Heart left ventricle (tissue), 16 donors: Measurements from ENCODE around the gene FAM20C. TPM values are rescaled to one million over a fixed set of nuclear protein-coding genes. Genes with fewer than 3 reads are reported as not detected.

Experiments
- ATAC-seq, 4 donors: fragments of 200-7000 bp; cut with Tn5 transposase; one replicate each; pipeline ENCODE4 v1.9.1; 2020 to 2022; ENCODE audit warnings: moderate library complexity in 4 of 4, mild to moderate bottlenecking in 3 of 4, moderate number of reproducible peaks in 1 of 4
- DNase-seq, 5 donors: peaks; one replicate each; pipeline ENCODE4 v3.0.0-alpha.2; 2020
- H3K27ac ChIP-seq, 12 donors: fragments of 200-600 bp; sonication (generic) in 4 of 12; one replicate each; pipeline versions ENCODE4 v1.5.0 to v1.8.0; 2016 to 2022; ENCODE audit warnings: mild to moderate bottlenecking in 2 of 12
- H3K27me3 ChIP-seq, 9 donors: fragments of 200-600 bp; sonication (generic) in 2 of 9; one replicate each; pipeline versions ENCODE4 v1.5.1 to v1.8.0; 2016 to 2022; ENCODE audit warnings: mild to moderate bottlenecking in 3 of 9
- H3K36me3 ChIP-seq, 9 donors: fragments of 200-600 bp; sonication (generic) in 2 of 9; one replicate each; pipeline versions ENCODE4 v1.5.0 to v1.8.0; 2018 to 2022; ENCODE audit warnings: mild to moderate bottlenecking in 2 of 9
- H3K4me1 ChIP-seq, 12 donors: fragments of 200-600 bp; sonication (generic) in 4 of 12; one replicate each; pipeline versions ENCODE4 v1.5.0 to v1.8.0; 2016 to 2022; ENCODE audit warnings: mild to moderate bottlenecking in 3 of 12
- H3K4me3 ChIP-seq, 12 donors: fragments of 200-600 bp; sonication (generic) in 4 of 12; one replicate each; pipeline versions ENCODE4 v1.5.0 to v1.8.0; 2017 to 2022; ENCODE audit warnings: mild to moderate bottlenecking in 9 of 12, moderate library complexity in 4 of 12
- H3K9me3 ChIP-seq, 12 donors: fragments of 200-600 bp; sonication (generic) in 4 of 12; one replicate each; pipeline versions ENCODE4 v1.5.0 to v1.8.0; 2016 to 2022; ENCODE audit warnings: mild to moderate bottlenecking in 1 of 12
- CTCF ChIP-seq, 12 donors: fragments of 200-600 bp; sonication (generic) in 4 of 12; IDR thresholded peaks; one replicate each; pipeline versions ENCODE4 v1.5.0 to v1.8.0; 2018 to 2022; ENCODE audit warnings: antibody characterized with exemption in 12 of 12, mild to moderate bottlenecking in 5 of 12
- POLR2A ChIP-seq, 2 donors: fragments of 450-650 bp; IDR thresholded peaks; one replicate each; pipeline ENCODE4 v1.6.1; 2017; ENCODE audit warnings: antibody characterized with exemption in 2 of 2, mild to moderate bottlenecking in 2 of 2, moderate library complexity in 2 of 2
- WGBS, 4 donors: extraction: QIAGEN DNeasy Blood & Tissue Kit in 2 of 4; methylation state at CpG; one replicate each; pipeline versions ENCODE4 v1.1.5 to v1.1.7; 2013 to 2018; 5-methylcytosine and 5-hydroxymethylcytosine counted together
- intact Hi-C, 10 donors: fragments of 100-400 bp; cut with DNase I; formaldehyde crosslinking; loops; one replicate each; pipeline versions ENCODE4 v1.11.1 to v1.14.2; 2022
- polyA plus RNA-seq, 2 donors: library from polyadenylated mRNA; stranded (reverse); fragments of 200-250 nt; gene quantifications; one replicate each; pipeline ENCODE4 v1.2.3, GENCODE V29; 2013
- total RNA-seq, 9 donors: library from RNA; depleted of rRNA in 2 of 9; stranded (reverse); fragments of >200 nt in 2 of 9; fragmentation: NEBNext Ultra II Directional in 3 of 9; extraction: Animal tissue kit (Norgen Biotek cat#: 25700) in 3 of 9; gene quantifications; one replicate each; pipeline versions ENCODE4 v1.1.0 to v1.2.4, GENCODE V29; 2016 to 2023
- donor health status: ischemic (EF 13 %, LVEDD 7.1; RV severe dilation, severe dysfunction).
- donor health status: healthy with polysubstance abuse.
- donor health status: DM: no; HTN: yes; CAD: no.
- donor health status: DM: no; HTN: no; CAD: no.
- donor health status: ischemic (EF 25% LVEDD 6.9; RV normal size, moderate dysfunction).
- donor health status: ischemic (EF 25% LVEDD 5.7; RV mildly dilated, moderate dysfunction).
- donor health status: healthy.
- donor health status: DM: yes; HTN: yes; CAD: no.
- donor health status: ischemic (EF 35%, LVEDD 5.7; RV mildly dilated, moderate dysfunction).
- donor health status: nonischemic (EF 11% LVEDD 7.7; RV severe dilation, severe dysfunction).
- donor health status: DM: yes; HTN: yes; CAD: no.
- donor health status: PGD.
- donor health status: ischemic (EF 29% LVEDD 5.4; RV normal size, mild dysfunction).
- donor health status: nonischemic (EF 23%, LVEDD 6.1; RV moderate dilation, normal function).

FAM20C gene
- total and polyA plus RNA-seq, 11 donors, result 11.1 to 52.0 (median 21.0) TPM

DNA sequence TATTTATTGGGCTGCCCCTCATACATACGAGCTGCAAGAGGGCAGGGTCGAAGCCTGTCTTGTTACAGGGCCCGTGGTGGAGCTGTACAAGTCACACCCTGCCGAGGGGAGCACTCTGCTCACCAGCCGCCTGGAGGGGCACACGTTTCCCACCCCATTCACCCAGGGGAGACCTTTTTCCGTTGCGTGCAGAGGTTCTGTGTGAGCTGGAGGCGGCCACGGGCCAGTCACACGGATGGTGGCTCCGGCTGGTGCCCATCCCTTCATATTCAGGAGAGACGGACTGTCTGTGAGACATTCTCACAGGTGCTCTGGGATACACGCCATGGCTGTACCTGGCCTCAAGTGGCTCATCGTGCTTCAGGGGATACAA, 47.9 kb upstream of the FAM20C start:
- DNase-seq, result peak in 1 of 5 donors; percentile 14

DNA sequence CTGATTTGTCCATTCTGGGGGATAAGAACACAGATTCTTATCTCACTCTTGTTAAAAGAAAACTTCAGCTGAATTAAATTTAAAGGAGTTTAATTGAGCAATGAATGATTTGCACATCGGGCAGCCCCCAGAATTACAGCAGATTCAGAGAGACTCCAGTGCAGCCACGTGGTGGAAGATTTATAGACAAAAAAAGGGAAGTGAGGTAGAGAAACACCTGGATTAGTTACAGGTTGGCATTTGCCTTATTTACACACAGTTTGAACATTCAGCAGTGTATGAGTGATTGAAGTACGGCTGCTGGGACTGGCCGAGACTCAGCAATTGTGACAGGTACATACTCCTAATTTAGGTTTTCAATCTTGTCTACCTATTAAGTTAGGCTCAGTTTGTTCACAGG, 46.5 kb upstream of the FAM20C start:
- Histone ChIP-seq H3K9me3 (no peaks in the 10 kb centered on the region), H3K4me1 (peaks cover 0 to 37% (median 21%) of the 10 kb centered on the region in 12 donors), H3K4me3 (no peak overlapping the region), H3K27ac (no peak overlapping the region), H3K36me3 (no peaks in the 10 kb centered on the region), H3K27me3 (no peaks in the 10 kb centered on the region)
- no peak for TF ChIP-seq POLR2A (IDR thresholded peaks at IDR 0.05)
- WGBS, 4 donors, result 80 to 86% (median 84%) methylated on average over 4 of the region's 4 CpGs
- intact Hi-C loops, result loop anchor here in 3 of 10 donors (5.0 kb wide), 1 partner anchor 46 kb away; the partner anchor contains the start of gene FAM20C (in 3 of the 3)
- ATAC-seq (no peak), DNase-seq (no peak)

More for the DNA sequence above, 47.9 kb upstream of the FAM20C start:
- no peak for ATAC-seq
- no peak overlapping the region for H3K4me3 ChIP-seq
- TF ChIP-seq CTCF (IDR thresholded peaks at IDR 0.05) (no peak), POLR2A (IDR thresholded peaks at IDR 0.05) (no peak)
- no peaks in the 10 kb centered on the region for H3K36me3 ChIP-seq
- 92 to 97% (median 94%) methylated on average over 15 of the region's 15 CpGs for WGBS, 4 donors
- peak overlapping the region in 1 of 12 donors; percentile 24 for H3K27ac ChIP-seq
- intact Hi-C loops, result no loop called here
- no peaks in the 10 kb centered on the region for H3K27me3 ChIP-seq
- no peaks in the 10 kb centered on the region for H3K9me3 ChIP-seq
- peaks cover 0 to 27% (median 12%) of the 10 kb centered on the region in 12 donors for H3K4me1 ChIP-seq

DNA sequence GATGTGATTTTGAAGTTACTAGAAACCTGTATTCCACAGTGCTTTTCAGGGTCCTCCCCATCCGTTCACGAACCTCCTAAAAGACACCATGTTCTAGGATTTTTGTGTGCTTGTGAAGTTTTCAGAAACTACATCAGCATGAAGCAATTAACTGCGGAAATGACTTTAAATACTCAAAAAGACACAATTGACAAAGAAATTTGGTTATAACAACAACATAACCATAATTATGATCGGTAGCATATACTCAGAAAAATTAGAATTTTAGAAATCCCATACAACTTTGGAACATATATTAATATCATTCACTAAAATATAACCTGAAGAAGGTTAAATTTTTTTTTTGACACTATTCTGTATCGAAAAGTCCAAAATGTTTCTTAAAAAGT, 43.8 kb upstream of the FAM20C start:
- intact Hi-C loops, result loop anchor here in 4 of 10 donors (2.0 to 5.0 kb wide), 2 partner anchors 42 to 44 kb away; partner anchors contain the start of gene FAM20C (in 3 of the 4)
- no peaks in the 10 kb centered on the region for H3K27me3 ChIP-seq
- TF ChIP-seq CTCF (IDR thresholded peaks at IDR 0.05), result no peak
- no peaks in the 10 kb centered on the region for H3K9me3 ChIP-seq
- H3K27ac ChIP-seq, result peak overlapping the region; percentile 76 to 99 (median 94)
- H3K36me3 ChIP-seq, result no peaks in the 10 kb centered on the region
- WGBS, 4 donors, result 60 to 80% (median 76%) methylated on average over 5 of the region's 5 CpGs
- DNase-seq (no peak), ATAC-seq (no peak)
- H3K4me3 ChIP-seq, result peak overlapping the region; percentile 21 to 76 (median 60)
- H3K4me1 ChIP-seq, result peaks cover 0 to 34% (median 12%) of the 10 kb centered on the region in 12 donors

- 1 to 2% (median 1%) methylated on average over 64 to 74 of the region's 74 CpGs for WGBS, 4 donors
- peak; percentile 98 to 99 (median 98) for DNase-seq
These were observed 43.2 kb upstream of the FAM20C start for GRCh38 chr7:148932-149790.

More at GRCh38 chr7:148932-149790, 43.2 kb upstream of the FAM20C start:
- peak overlapping the region; percentile 37 to 76 (median 60) for H3K4me3 ChIP-seq
- peaks cover 0 to 27% (median 14%) of the 10 kb centered on the region in 12 donors for H3K4me1 ChIP-seq
- no peaks in the 10 kb centered on the region for H3K27me3 ChIP-seq
- ATAC-seq, result peak; percentile 94 to 98 (median 97)
- no peaks in the 10 kb centered on the region for H3K9me3 ChIP-seq
- intact Hi-C loops, result loop anchor here in 5 of 10 donors (1.0 to 5.0 kb wide), 3 partner anchors 42 to 43 kb away; partner anchors contain the start of gene FAM20C (in 4 of the 5)
- TF ChIP-seq CTCF (IDR thresholded peaks at IDR 0.05), result peak in 2 of 12 donors; percentile 1 to 13
- TF ChIP-seq POLR2A (IDR thresholded peaks at IDR 0.05), result peak in 1 of 2 donors; percentile 67
- H3K36me3 ChIP-seq, result no peaks in the 10 kb centered on the region
- H3K27ac ChIP-seq, result peak overlapping the region; percentile 86 to 99 (median 94)
